Measurements from ENCODE around the gene PDZD2.

DNA sequence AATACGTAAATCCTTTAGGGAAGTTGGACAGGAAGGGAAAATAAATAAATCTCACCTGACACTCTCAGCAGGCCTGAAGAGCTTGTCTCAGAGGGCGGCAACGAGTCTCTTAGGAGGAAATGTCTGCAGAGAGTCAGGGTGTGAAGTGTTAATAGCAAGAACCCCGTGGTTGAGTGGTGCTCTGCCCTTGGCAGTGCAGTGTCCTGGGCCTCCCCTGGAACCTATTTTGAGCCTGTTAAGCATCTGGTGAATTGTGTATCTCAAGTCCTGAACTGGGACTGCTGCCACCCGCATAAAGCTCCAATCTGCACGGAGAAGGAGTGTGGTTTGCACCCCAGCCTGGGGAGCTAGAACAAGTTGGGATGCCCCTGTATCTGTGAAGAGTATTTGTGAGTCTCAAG lies 323.4 kb downstream of the PDZD2 start:
- TF ChIP-seq, protein P1, sequence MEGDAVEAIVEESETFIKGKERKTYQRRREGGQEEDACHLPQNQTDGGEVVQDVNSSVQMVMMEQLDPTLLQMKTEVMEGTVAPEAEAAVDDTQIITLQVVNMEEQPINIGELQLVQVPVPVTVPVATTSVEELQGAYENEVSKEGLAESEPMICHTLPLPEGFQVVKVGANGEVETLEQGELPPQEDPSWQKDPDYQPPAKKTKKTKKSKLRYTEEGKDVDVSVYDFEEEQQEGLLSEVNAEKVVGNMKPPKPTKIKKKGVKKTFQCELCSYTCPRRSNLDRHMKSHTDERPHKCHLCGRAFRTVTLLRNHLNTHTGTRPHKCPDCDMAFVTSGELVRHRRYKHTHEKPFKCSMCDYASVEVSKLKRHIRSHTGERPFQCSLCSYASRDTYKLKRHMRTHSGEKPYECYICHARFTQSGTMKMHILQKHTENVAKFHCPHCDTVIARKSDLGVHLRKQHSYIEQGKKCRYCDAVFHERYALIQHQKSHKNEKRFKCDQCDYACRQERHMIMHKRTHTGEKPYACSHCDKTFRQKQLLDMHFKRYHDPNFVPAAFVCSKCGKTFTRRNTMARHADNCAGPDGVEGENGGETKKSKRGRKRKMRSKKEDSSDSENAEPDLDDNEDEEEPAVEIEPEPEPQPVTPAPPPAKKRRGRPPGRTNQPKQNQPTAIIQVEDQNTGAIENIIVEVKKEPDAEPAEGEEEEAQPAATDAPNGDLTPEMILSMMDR (IDR thresholded peaks at IDR 0.05; ENCODE audit: low read depth, low read length), result no peak
- no peak for TF ChIP-seq EZH2phosphoT487 (IDR thresholded peaks at IDR 0.05; ENCODE audit: low read depth)

Data from OCI-LY3 (cell line).